ENCODE results near the gene SPACA4.

- TF ChIP-seq, protein P1, sequence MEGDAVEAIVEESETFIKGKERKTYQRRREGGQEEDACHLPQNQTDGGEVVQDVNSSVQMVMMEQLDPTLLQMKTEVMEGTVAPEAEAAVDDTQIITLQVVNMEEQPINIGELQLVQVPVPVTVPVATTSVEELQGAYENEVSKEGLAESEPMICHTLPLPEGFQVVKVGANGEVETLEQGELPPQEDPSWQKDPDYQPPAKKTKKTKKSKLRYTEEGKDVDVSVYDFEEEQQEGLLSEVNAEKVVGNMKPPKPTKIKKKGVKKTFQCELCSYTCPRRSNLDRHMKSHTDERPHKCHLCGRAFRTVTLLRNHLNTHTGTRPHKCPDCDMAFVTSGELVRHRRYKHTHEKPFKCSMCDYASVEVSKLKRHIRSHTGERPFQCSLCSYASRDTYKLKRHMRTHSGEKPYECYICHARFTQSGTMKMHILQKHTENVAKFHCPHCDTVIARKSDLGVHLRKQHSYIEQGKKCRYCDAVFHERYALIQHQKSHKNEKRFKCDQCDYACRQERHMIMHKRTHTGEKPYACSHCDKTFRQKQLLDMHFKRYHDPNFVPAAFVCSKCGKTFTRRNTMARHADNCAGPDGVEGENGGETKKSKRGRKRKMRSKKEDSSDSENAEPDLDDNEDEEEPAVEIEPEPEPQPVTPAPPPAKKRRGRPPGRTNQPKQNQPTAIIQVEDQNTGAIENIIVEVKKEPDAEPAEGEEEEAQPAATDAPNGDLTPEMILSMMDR (IDR thresholded peaks at IDR 0.05), result no peak
- TF ChIP-seq KAT7 (CRISPR knock-in tag; IDR thresholded peaks at IDR 0.05; ENCODE audit: borderline replicate concordance) (0 out of 2 replicates have a peak, but pooled peaks have one; percentile 51), ATF2 (CRISPR knock-in tag; IDR thresholded peaks at IDR 0.05; ENCODE audit: borderline replicate concordance, low read depth) (no peak), ETV6 (CRISPR knock-in tag; IDR thresholded peaks at IDR 0.05) (no peak)
These were observed 38.5 kb downstream of the SPACA4 start for GRCh38 chr19:48644839-48645619.
